Left renal cortex interstitium (tissue), 4 donors: ENCODE measurements around the gene SYNE2. TPM values are rescaled to one million over a fixed set of nuclear protein-coding genes. Genes with fewer than 3 reads are reported as not detected.
"Not testable (repeated sequence)": the region's sequence is repeated elsewhere in the genome, so short reads cannot be mapped to it uniquely, and the experiment has no call there.

Source experiments
- DNase-seq, 4 donors: peaks; one replicate each; pipeline ENCODE4 v3.0.0-alpha.2; 2013; ENCODE audit warnings: low read depth in 4 of 4, low spot score in 2 of 4, missing footprints in 1 of 4
- polyA plus RNA-seq, 4 donors: library from polyadenylated mRNA; unstranded; fragments of 120-200 nt; gene quantifications; one replicate each; pipeline ENCODE4 v1.2.1, GENCODE V29; 2013; ENCODE audit not compliant: insufficient read length in 4 of 4

Gene SYNE2
- polyA plus RNA-seq, 4 donors: 82.1 to 148 (median 117) TPM

DNA sequence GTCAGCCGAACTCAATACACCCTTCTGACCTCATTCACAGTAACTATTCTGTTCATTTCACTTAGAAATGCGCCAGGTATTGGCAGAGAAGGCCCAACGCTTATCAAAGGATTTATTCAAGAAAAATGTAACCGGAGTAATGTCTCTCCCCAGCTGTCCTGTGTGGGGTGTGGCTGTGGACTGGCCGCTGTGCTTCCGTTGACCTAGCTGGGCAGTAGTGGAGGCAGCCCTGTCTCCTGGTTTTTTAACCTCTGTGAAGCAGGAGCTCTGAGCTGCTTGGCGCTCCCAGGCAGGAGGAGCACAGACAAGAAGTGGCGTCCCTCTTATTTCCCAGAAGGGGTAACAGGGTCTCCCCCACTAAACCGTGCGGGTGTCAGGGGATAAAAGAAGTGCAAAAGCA is 356.2 kb downstream of the SYNE2 start:
- DNase-seq: no peak

GRCh38 chr14:64209444-64210131 is 356.8 kb downstream of the SYNE2 start:
- peak in 1 of 4 donors; percentile 41 for DNase-seq

- no peak for DNase-seq
Measured at GRCh38 chr14:64210216-64210615, 357.4 kb downstream of the SYNE2 start.

DNA sequence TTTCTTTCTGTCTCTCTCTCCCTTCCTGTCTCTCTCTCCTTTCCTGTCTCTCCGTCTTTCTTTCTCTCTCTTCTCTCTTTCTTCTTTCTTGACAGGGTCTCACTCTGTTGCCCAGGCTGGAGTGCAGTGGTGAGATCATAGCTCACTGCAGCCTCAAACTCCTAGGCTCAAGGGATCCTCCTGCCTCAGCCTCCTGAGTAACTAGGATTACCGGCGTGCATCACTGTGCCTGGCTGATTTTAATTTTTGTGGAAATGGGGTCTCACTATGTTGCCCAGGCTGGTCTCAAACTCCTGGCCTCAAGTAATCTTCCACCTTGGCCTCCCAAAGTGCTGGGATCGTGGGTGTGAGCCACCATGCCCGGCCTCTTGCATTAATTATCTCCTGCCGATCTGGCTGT is 358.1 kb downstream of the SYNE2 start:
- DNase-seq: not testable (repeated sequence)

GRCh38 chr14:64212666-64213065 is 359.9 kb downstream of the SYNE2 start:
- DNase-seq: no peak

- no peak for DNase-seq
Measured at GRCh38 chr14:64213086-64213485, 360.3 kb downstream of the SYNE2 start.

- DNase-seq: no peak
Measured at GRCh38 chr14:64213853-64214570, 361.2 kb downstream of the SYNE2 start.

DNA sequence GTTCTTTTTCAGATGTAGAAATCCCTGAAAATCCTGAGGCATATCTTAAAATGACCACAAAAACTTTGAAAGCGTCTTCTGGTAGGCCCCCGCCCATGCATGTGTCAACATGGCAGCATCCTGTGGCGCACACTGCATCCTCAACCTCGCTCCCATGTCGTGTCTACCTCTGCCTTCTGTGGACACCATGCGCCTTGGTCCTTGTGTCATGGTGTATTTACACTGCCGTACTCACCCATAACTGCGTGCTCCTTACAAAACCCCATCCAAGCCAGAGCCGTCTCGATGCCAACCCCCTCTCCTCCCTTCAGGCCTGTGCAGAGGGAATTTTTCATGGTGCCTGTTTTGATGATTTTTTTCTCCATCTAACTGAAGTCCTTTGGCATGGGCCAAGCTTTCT is 362.5 kb downstream of the SYNE2 start:
- DNase-seq: no peak

- DNase-seq: no peak
Measured at GRCh38 chr14:64215978-64216377, 363.2 kb downstream of the SYNE2 start.

DNA sequence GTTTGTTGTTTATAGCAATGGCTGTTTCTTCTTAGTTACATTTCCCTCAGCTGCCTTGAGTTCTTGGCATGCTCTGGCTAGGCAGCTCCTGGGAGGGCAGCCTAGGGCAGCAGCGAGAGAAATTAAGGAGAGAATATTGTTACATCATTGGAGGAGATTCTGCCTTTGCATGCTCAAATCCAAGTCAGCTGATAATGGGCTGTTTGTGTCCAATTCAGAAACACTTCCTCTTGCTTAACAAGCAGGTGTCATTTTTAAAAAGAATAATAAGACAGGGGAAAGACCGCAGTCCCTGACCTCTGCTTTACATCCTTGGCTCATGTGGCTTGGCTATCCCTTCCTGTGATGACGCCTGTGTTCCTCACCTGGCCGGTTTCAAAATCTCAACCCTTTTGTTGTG is 364.5 kb downstream of the SYNE2 start:
- DNase-seq: no peak

- DNase-seq: no peak
Measured at GRCh38 chr14:64217834-64218233, 365.0 kb downstream of the SYNE2 start.

GRCh38 chr14:64218344-64219240 is 365.8 kb downstream of the SYNE2 start:
- DNase-seq: no peak

DNA sequence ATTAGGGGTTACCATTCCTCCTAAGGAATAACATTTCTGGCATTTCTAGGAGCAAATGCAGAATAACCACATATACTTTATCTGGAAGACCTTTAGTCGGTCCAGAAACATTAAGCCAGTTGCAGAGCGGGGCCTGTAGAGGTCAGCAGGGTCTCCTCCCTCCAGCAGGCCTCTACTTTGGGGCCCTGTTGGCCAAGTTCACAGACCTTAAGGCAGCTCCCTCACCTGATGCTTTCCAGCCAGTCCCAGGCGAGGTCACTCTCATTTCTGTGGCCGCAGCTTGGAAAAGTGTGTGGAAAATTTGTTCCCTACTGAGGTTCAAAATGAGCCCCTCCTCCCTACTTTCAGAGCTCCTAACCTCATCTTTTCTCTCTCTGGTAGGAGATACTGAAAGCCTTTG is 367.3 kb downstream of the SYNE2 start:
- no peak for DNase-seq

DNA sequence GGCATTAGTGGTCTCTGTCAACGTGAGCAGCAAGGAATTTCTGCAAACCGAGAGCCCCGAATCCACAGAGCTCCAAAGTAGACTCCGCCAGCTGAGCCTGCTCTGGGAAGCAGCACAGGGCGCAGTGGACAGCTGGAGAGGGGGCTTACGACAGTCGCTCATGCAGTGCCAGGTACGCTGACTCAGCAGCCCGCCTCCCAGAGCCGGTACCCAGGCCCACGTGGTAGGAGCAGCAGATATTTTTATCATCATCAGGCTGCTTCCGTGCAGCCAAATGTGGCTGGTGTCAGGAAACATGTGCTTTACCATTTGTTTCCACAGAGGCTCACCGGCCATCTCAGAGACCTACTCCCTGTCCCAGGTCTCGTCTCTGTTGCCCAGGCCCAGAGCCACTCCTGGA is 367.7 kb downstream of the SYNE2 start:
- DNase-seq: no peak

DNA sequence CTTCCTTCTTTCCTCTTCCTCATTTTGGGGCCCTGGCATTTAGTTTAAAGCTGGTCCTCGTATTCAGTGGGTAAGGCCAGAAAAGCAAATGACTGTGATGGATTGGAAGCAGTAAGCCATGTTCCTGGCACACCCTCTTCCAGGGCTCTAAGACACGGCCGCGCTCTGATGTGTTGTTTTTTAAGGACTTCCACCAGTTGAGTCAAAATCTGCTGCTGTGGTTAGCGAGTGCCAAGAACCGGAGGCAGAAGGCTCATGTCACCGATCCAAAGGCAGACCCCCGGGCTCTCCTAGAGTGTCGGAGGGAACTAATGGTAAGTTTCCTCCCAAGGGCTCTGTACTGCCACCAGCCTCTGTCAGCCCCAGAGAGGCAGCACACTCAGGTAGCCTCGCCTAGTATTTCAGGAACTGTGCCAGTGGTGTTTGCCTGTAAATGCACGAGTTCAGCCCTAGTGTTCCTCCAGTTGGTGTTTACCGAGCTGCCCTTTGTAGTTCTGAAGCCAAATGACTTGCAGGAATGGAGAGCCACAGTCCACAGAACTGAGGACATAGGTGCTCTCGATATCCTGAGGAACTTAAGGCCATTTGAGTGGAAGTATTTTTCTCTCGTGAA is 368.7 kb downstream of the SYNE2 start:
- no peak for DNase-seq

- DNase-seq: no peak
Measured at GRCh38 chr14:64225151-64225757, 372.4 kb downstream of the SYNE2 start.

GRCh38 chr14:64227856-64228255 is 375.1 kb downstream of the SYNE2 start:
- no peak for DNase-seq

DNA sequence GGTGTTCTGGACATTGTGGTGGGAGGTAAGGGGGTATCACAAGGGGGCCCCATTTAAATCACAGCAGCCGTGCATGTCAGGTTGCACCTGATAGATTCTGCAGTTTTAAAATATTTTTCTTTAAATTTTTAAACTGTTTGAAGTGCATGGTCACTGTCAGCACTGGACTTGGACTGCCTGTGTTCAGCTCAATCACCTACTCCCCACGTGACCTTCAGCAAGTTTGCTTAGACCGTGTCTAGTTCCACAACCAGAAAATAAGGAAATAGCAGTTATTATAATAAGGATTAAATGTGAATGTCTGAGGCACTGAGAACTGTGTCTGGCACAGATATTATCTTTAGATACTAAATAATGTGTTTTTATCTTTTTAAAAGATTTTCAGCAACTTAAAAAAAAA is 376.7 kb downstream of the SYNE2 start:
- no peak for DNase-seq

DNA sequence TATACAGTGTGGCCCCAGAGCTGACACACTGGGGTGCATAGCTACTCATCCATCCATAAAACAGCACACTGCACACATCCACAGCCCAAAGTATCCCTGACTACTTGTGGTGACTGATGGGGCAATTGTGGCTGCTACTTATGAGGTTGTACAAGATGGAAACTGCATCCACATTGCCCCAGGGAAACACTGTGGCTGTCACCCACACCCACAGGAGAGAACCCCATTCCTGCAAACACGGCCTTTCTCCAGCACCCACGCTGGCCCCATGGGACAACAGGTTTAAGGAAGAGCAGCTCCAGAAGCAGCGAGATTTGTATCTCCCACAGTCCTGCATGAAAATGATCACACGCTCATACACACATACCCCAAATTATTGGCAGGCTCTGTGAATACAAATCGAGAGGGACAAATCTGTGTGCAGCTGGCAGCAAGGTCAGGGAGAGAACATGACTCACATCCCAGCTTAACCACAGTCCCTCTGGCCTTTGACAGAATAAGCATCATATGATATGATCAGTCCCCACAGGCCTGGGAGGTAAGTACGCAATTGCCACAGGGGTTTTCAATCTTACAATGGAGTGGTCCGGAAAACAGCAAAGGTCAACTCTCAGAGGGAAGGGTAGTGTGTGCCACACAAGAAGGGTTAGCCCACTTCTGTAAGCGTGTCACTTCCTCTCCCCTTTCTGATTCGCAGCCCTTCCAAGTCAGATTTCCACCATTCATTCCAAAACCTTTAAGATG is 379.5 kb downstream of the SYNE2 start:
- DNase-seq: no peak

- DNase-seq: no peak
Measured at GRCh38 chr14:64232944-64233343, 380.1 kb downstream of the SYNE2 start.
